GM21529 (cell line): Measurements from ENCODE around the gene KRTAP24-1.

Experiments used
- ATAC-seq: cut with Tn5 transposase; IDR thresholded peaks from one replicate; pipeline ENCODE4 v1.9.1; 2021; ENCODE audit not compliant: unreplicated experiment

Gene KRTAP24-1

GRCh38 chr21:30234643-30235042, 48.1 kb downstream of the KRTAP24-1 start:
- ATAC-seq, result no peak

DNA sequence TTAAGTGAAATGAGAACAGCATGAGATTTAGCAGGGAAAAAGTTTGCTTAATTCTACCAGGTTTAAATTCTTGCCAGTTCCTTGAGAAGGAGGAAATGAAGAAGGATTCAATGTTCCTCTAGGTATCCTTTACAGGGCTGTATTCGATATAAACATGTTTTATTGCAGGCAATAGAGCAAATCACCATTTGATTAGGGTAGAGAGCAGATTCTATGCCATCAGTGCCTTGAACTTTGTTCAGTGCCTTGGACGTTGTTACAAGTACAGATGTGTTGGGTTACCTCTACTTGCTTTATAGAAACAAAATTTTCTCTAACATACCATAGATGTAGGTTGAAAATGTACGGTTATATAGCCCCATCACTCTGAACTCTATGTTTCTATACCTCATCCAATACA, 48.7 kb downstream of the KRTAP24-1 start:
- no peak for ATAC-seq

- ATAC-seq, result no peak
These were observed 49.3 kb downstream of the KRTAP24-1 start for GRCh38 chr21:30233228-30234020.

GRCh38 chr21:30232011-30232410, 50.7 kb downstream of the KRTAP24-1 start:
- ATAC-seq, result no peak
